ENCODE data around the gene GRB7.
"Not testable (repeated sequence)": the region's sequence is repeated elsewhere in the genome, so short reads cannot be mapped to it uniquely, and the experiment has no call there.

GRB7 gene

GRCh38 chr17:39737760-39738567, at the start of gene GRB7:
GRB7 (plus strand) TSS chr17:39737938; CDS start chr17:39742302, 4,364 bp downstream.
- DNase-seq (ENCODE audit: extremely low read depth in 1 of 2, low read depth in 1 of 2): no peak

- no peak for DNase-seq (ENCODE audit: extremely low read depth in 1 of 2, low read depth in 1 of 2)
Measured at GRCh38 chr17:39688475-39688835, 49.3 kb upstream of the GRB7 start.

GRCh38 chr17:39688945-39689344, 48.8 kb upstream of the GRB7 start:
- no peak for DNase-seq (ENCODE audit: extremely low read depth in 1 of 2, low read depth in 1 of 2)

- no peak for DNase-seq (ENCODE audit: extremely low read depth in 1 of 2, low read depth in 1 of 2)
Measured at GRCh38 chr17:39694593-39694992, 43.1 kb upstream of the GRB7 start.

- no peak for DNase-seq (ENCODE audit: extremely low read depth in 1 of 2, low read depth in 1 of 2)
Measured at GRCh38 chr17:39695089-39695474, 42.7 kb upstream of the GRB7 start.

GRCh38 chr17:39696731-39697130, 41.0 kb upstream of the GRB7 start:
- DNase-seq (ENCODE audit: extremely low read depth in 1 of 2, low read depth in 1 of 2): no peak

GRCh38 chr17:39697961-39698360, 39.8 kb upstream of the GRB7 start:
- DNase-seq (ENCODE audit: extremely low read depth in 1 of 2, low read depth in 1 of 2): no peak

GRCh38 chr17:39699157-39699817, 38.5 kb upstream of the GRB7 start:
- DNase-seq (ENCODE audit: extremely low read depth in 1 of 2, low read depth in 1 of 2): not testable (repeated sequence)

GRCh38 chr17:39699818-39700147, 38.0 kb upstream of the GRB7 start, which contains the start of gene ERBB2:
ERBB2 (plus strand) TSS chr17:39700064; CDS start chr17:39700239, 175 bp downstream.
- DNase-seq (ENCODE audit: extremely low read depth in 1 of 2, low read depth in 1 of 2): no peak

- no peak for DNase-seq (ENCODE audit: extremely low read depth in 1 of 2, low read depth in 1 of 2)
Measured at GRCh38 chr17:39700148-39700987, 37.4 kb upstream of the GRB7 start.

GRCh38 chr17:39701012-39701783, 36.5 kb upstream of the GRB7 start:
- no peak for DNase-seq (ENCODE audit: extremely low read depth in 1 of 2, low read depth in 1 of 2)

- DNase-seq (ENCODE audit: extremely low read depth in 1 of 2, low read depth in 1 of 2): no peak
Measured at GRCh38 chr17:39701784-39702422, 35.8 kb upstream of the GRB7 start.

GRCh38 chr17:39702901-39703893, 34.5 kb upstream of the GRB7 start:
- DNase-seq (ENCODE audit: extremely low read depth in 1 of 2, low read depth in 1 of 2): no peak

GRCh38 chr17:39703913-39704312, 33.8 kb upstream of the GRB7 start:
- no peak for DNase-seq (ENCODE audit: extremely low read depth in 1 of 2, low read depth in 1 of 2)

GRCh38 chr17:39704821-39705551, 32.8 kb upstream of the GRB7 start:
- no peak for DNase-seq (ENCODE audit: extremely low read depth in 1 of 2, low read depth in 1 of 2)

GRCh38 chr17:39705786-39706348, 31.9 kb upstream of the GRB7 start:
- no peak for DNase-seq (ENCODE audit: extremely low read depth in 1 of 2, low read depth in 1 of 2)

GRCh38 chr17:39706383-39706782, 31.4 kb upstream of the GRB7 start:
- DNase-seq (ENCODE audit: extremely low read depth in 1 of 2, low read depth in 1 of 2): no peak

GRCh38 chr17:39706921-39707337, 30.8 kb upstream of the GRB7 start:
- DNase-seq (ENCODE audit: extremely low read depth in 1 of 2, low read depth in 1 of 2): no peak
